ENCODE results near the gene SHISA3.

Gene SHISA3

GRCh38 chr4:42357325-42357724, 40.0 kb upstream of the SHISA3 start:
- H3K27me3 ChIP-seq (replicated peaks; ENCODE audit: control insufficient read depth, insufficient read depth, low read length), result no peaks in the 10 kb centered on the region
- H3K4me3 ChIP-seq (replicated peaks; ENCODE audit: low read depth, low read length), result no peak overlapping the region
- DNase-seq (ENCODE audit: extremely low read depth, insufficient read length), result peak; percentile 31
- H3K36me3 ChIP-seq (ENCODE audit: control insufficient read depth, insufficient read depth, low read length), result no peaks in the 10 kb centered on the region
- TF ChIP-seq, protein P1, sequence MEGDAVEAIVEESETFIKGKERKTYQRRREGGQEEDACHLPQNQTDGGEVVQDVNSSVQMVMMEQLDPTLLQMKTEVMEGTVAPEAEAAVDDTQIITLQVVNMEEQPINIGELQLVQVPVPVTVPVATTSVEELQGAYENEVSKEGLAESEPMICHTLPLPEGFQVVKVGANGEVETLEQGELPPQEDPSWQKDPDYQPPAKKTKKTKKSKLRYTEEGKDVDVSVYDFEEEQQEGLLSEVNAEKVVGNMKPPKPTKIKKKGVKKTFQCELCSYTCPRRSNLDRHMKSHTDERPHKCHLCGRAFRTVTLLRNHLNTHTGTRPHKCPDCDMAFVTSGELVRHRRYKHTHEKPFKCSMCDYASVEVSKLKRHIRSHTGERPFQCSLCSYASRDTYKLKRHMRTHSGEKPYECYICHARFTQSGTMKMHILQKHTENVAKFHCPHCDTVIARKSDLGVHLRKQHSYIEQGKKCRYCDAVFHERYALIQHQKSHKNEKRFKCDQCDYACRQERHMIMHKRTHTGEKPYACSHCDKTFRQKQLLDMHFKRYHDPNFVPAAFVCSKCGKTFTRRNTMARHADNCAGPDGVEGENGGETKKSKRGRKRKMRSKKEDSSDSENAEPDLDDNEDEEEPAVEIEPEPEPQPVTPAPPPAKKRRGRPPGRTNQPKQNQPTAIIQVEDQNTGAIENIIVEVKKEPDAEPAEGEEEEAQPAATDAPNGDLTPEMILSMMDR (IDR thresholded peaks at IDR 0.05; ENCODE audit: insufficient read depth, low read length, poor library complexity, severe bottlenecking), result no peak

GRCh38 chr4:42359711-42360110, 37.6 kb upstream of the SHISA3 start:
- H3K27me3 ChIP-seq (replicated peaks; ENCODE audit: control insufficient read depth, insufficient read depth, low read length), result no peaks in the 10 kb centered on the region
- TF ChIP-seq, protein P1 (IDR thresholded peaks at IDR 0.05; ENCODE audit: insufficient read depth, low read length, poor library complexity, severe bottlenecking), result no peak
- no peak for DNase-seq (ENCODE audit: extremely low read depth, insufficient read length)
- no peaks in the 10 kb centered on the region for H3K36me3 ChIP-seq (ENCODE audit: control insufficient read depth, insufficient read depth, low read length)
- H3K4me3 ChIP-seq (replicated peaks; ENCODE audit: low read depth, low read length), result no peak overlapping the region

GRCh38 chr4:42360256-42360669, 37.0 kb upstream of the SHISA3 start:
- Histone ChIP-seq H3K4me3 (replicated peaks; ENCODE audit: low read depth, low read length) (no peak overlapping the region), H3K27me3 (replicated peaks; ENCODE audit: control insufficient read depth, insufficient read depth, low read length) (no peaks in the 10 kb centered on the region), H3K36me3 (ENCODE audit: control insufficient read depth, insufficient read depth, low read length) (no peaks in the 10 kb centered on the region)
- TF ChIP-seq, protein P1 (IDR thresholded peaks at IDR 0.05; ENCODE audit: insufficient read depth, low read length, poor library complexity, severe bottlenecking), result no peak
- DNase-seq (ENCODE audit: extremely low read depth, insufficient read length), result no peak

- no peaks in the 10 kb centered on the region for H3K27me3 ChIP-seq (replicated peaks; ENCODE audit: control insufficient read depth, insufficient read depth, low read length)
- no peak for DNase-seq (ENCODE audit: extremely low read depth, insufficient read length)
- TF ChIP-seq, protein P1 (IDR thresholded peaks at IDR 0.05; ENCODE audit: insufficient read depth, low read length, poor library complexity, severe bottlenecking), result no peak
- H3K36me3 ChIP-seq (ENCODE audit: control insufficient read depth, insufficient read depth, low read length), result no peaks in the 10 kb centered on the region
- H3K4me3 ChIP-seq (replicated peaks; ENCODE audit: low read depth, low read length), result no peak overlapping the region
These were observed 35.8 kb upstream of the SHISA3 start for GRCh38 chr4:42361456-42361855.

DNA sequence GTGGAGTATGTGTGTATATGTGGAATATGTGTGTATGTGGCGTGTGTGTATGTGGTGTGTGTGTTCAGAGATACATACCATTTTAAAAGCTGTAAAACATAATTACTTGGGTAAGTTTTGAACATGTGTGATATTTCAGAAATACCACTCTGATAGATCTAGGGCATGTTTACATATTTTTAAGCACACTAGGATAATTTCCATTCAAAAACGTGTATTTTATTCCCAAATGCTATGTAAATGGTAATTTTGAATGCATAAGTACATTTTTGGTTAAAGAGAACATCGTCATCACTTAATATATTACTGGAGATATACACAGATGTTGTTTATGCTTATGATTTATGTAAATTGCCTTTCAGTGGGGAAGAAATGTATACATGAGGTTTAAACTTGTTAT, 34.7 kb upstream of the SHISA3 start:
- H3K4me3 ChIP-seq (replicated peaks; ENCODE audit: low read depth, low read length), result no peak overlapping the region
- TF ChIP-seq, protein P1 (IDR thresholded peaks at IDR 0.05; ENCODE audit: insufficient read depth, low read length, poor library complexity, severe bottlenecking), result no peak
- H3K36me3 ChIP-seq (ENCODE audit: control insufficient read depth, insufficient read depth, low read length), result no peaks in the 10 kb centered on the region
- no peaks in the 10 kb centered on the region for H3K27me3 ChIP-seq (replicated peaks; ENCODE audit: control insufficient read depth, insufficient read depth, low read length)
- no peak for DNase-seq (ENCODE audit: extremely low read depth, insufficient read length)

- Histone ChIP-seq H3K4me3 (replicated peaks; ENCODE audit: low read depth, low read length) (no peak overlapping the region), H3K27me3 (replicated peaks; ENCODE audit: control insufficient read depth, insufficient read depth, low read length) (no peaks in the 10 kb centered on the region), H3K36me3 (ENCODE audit: control insufficient read depth, insufficient read depth, low read length) (no peaks in the 10 kb centered on the region)
- no peak for DNase-seq (ENCODE audit: extremely low read depth, insufficient read length)
- TF ChIP-seq, protein P1 (IDR thresholded peaks at IDR 0.05; ENCODE audit: insufficient read depth, low read length, poor library complexity, severe bottlenecking), result no peak
These were observed 33.7 kb upstream of the SHISA3 start for GRCh38 chr4:42363614-42364013.

Data from GM06990 (cell line).